ENCODE data around the gene TAF9B.
"Not testable (repeated sequence)": the region's sequence is repeated elsewhere in the genome, so short reads cannot be mapped to it uniquely, and the experiment has no call there.

The TAF9B gene

DNA sequence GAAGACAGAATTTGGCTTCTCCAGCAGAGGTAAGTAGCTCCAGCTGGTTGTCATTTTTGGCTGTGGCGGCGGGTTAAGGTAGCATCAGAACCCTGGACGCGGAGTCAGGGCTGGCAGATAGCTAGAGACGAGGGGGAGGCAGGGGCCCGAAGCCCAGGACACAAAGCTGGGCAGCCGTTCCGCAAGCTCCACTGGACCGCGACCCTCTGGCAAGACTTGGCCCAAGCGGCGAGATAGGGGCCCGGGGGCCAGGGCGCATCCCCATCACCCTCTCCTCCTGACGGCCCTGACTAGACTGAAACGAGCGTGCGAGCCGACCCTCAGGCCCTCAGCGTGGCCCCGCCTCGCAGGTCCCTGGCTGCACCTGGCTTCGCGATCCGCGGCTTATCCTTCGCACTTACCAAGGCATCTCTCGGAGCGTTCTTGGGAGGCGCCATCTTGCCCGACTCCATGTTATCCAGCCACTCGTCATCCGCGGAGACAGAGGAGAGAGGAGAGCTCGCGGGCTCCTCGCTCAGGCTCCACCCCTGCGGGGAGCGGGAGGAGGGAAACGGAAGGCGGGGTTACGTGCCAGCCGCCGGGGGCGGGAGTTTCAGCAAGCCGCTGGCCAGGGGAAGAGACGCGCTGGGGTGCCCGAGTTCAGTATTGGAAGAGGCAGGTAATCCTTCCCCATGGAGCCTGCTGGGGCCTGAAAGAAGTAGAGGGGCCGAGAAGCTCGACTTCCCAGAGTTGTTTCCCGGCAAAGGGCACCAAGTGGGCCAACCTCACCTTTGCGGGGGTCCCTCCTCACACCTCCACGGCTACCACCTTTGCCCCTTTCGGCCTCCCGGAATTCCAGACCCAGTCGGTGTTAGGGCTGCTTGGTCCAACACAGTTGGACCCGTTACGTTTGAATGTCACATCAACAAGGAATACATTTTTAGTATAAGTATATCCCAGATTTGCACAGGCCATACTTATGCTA, at the start of gene TAF9B:
TSS of gene TAF9B (minus strand) at position 491 of the 964 bp plus-strand sequence. CDS start at position 452, 39 bp downstream.
- DNase-seq (ENCODE audit: low read depth in 3 of 3, low spot score in 1 of 3), result peak; percentile 44 to 57 (median 55)

DNA sequence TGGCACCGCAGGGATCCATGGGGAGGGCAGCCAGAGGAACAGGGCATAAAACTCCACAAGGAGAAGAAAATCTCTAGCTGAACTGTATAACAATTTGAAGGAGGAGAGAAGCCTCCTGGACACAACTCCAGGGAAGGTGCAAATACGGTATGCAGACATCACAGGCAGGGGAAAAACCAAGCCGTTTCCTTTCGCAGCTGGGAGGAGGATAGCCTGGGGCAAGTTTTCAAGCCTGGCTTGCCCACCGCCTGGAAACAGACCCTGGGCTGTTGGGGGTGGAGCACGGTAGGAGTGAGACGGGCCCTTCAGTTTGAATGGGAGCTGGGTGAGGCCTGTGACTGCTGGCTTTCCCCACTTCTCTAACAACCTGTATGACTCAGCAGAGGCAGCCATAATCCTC, 43.4 kb upstream of the TAF9B start:
- DNase-seq (ENCODE audit: low read depth in 3 of 3, low spot score in 1 of 3), result no peak

- no peak for DNase-seq (ENCODE audit: low read depth in 3 of 3, low spot score in 1 of 3)
Measured at GRCh38 chrX:78181307-78181706, 41.9 kb upstream of the TAF9B start.

DNA sequence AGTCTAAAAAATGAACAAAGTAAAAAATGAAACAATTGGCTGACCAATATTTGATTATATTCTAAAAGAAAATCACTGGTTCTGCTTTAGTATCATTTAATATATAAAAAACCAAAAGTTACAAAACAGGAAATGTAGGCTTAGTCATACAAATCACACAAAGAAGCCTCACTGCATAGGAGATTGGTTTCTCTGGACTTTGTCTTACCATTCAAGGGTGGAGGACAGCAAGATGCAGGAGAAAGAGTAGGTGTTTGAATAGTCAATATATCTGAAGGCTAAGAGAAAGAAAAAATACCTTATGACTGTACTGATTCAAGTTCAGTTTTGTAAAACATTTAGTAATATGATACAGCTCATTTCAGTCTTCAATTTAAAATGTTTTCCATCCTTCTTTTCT, 28.6 kb upstream of the TAF9B start:
- DNase-seq (ENCODE audit: low read depth in 3 of 3, low spot score in 1 of 3), result no peak

- no peak for DNase-seq (ENCODE audit: low read depth in 3 of 3, low spot score in 1 of 3)
Measured at GRCh38 chrX:78165425-78165824, 26.0 kb upstream of the TAF9B start.

GRCh38 chrX:78163175-78163574, 23.7 kb upstream of the TAF9B start:
- not testable (repeated sequence) for DNase-seq (ENCODE audit: low read depth in 3 of 3, low spot score in 1 of 3)

GRCh38 chrX:78160711-78161110, 21.3 kb upstream of the TAF9B start:
- DNase-seq (ENCODE audit: low read depth in 3 of 3, low spot score in 1 of 3), result not testable (repeated sequence)

- not testable (repeated sequence) for DNase-seq (ENCODE audit: low read depth in 3 of 3, low spot score in 1 of 3)
Measured at GRCh38 chrX:78157846-78158245, 18.4 kb upstream of the TAF9B start.

- not testable (repeated sequence) for DNase-seq (ENCODE audit: low read depth in 3 of 3, low spot score in 1 of 3)
Measured at GRCh38 chrX:78157373-78157772, 17.9 kb upstream of the TAF9B start.

DNA sequence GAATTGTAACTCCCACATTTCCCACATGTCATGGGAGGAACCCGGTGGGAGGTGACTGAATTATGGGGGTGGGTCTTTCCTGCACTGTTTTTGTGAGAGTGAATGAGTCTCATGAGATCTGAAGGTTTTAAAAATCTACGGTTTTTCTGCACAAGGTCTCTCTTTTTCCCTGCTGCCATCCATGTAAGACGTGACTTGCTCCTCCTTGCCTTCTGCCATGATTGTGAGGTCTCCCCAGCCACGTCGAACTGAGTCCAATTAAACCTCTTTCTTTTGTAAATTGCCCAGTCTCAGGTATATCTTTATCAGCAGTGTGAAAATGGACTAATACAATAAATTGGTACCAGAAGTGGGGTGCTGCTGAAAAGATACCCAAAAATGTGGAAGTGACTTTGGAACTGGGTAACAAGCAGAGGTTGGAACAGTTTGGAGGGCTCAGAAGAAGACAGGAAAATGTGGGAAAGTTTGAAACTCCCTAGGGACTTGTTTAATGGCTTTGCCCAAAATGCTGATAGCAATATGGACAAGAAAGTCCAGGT, 7.6 kb upstream of the TAF9B start:
- DNase-seq (ENCODE audit: low read depth in 3 of 3, low spot score in 1 of 3), result not testable (repeated sequence)

DNA sequence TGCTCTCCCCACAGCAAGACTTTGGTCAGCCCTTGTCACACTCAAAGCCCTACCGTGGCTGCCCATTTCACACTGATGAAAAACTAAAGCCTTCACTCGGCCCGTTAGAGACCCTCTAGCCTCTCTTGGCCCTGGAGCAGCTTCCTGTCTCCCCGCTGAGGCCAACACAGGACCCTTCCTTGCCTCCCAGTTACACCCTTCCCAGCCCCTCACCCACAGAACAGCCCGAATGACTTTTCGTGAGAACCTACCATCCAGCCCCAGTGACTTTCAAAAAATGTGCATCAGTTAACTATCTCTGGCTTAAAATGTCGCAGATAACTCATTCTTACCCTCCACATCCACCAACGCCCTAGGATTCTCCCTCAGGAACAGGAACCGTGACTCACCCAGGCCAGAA, 756 bp upstream of the TAF9B start:
- no peak for DNase-seq (ENCODE audit: low read depth in 3 of 3, low spot score in 1 of 3)

GRCh38 chrX:78133238-78133960, 6.1 kb downstream of the TAF9B start:
- DNase-seq (ENCODE audit: low read depth in 3 of 3, low spot score in 1 of 3), result no peak

DNA sequence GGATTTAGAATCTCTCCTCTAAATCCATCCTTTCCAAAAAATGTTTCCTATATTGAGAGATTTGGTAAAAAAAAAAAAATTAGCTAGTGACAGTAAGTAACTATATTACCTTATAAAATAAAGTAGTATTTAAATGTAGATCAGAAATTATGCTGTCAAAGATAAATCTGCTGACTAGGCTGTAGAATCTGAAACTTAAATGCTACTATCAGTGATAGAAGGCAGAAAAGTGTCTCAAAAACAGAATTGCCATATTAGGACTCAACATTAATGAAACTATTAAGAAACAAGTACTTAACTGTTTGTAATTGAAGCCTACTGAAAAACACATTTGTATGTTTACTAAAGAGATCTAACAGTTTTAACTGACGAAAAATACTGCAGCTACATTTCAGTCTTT, 8.3 kb downstream of the TAF9B start:
- DNase-seq (ENCODE audit: low read depth in 3 of 3, low spot score in 1 of 3), result no peak

DNA sequence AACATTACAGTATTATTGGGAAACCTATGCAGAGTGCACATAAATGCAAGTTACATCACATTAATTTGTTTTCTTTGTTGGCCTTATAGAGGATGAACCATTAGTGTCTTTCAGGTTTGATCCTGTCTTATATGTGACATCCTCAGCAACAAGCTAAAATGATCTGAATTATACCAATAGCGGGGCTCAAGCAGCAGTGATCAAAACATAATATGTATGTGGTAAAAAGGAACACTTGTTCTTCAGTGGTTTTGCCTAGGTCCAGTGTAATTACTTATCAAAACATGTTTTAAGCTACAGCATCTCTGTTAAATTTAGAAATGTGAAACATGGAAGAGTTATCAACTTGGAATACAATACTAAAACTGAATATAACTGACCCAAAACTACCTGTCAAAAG, 9.1 kb downstream of the TAF9B start:
- no peak for DNase-seq (ENCODE audit: low read depth in 3 of 3, low spot score in 1 of 3)

DNA sequence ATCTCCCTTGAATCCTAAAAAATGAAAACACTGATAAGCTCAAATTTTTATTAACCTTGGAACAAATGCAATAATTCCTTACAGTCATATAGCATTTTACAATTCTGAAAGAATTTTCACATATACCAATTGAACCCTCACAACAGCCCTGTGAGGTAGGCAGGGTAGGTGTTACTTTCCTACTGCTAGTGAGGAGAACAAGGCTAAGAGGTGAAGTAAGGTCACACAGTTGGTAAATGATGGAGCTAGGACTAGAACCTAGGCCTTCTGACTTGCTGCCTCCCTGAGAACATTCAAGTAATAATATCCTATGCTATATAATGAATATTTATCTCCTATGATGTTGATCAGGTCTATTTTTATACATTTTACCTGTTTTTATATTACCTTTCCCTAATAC, 9.7 kb downstream of the TAF9B start:
- no peak for DNase-seq (ENCODE audit: low read depth in 3 of 3, low spot score in 1 of 3)

DNA sequence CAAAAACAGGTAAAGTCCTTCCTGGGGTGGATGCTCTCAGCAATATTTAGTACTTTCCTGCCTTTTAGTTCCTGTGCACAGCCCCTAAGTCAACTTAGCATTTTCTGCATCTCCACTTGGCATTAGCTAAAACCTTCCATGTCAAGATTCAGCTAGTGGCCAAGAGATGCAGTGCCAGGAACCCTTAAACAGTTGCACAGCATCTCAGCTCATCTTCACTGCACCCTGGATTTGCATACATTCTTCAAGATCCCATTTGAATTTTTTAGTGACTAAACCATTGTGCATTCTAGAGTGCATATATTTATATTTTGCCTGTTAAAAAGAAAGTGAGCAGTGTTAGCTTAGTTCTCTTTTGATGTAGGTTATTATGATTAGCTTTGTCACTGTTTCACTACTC, 13.7 kb downstream of the TAF9B start:
- not testable (repeated sequence) for DNase-seq (ENCODE audit: low read depth in 3 of 3, low spot score in 1 of 3)

DNA sequence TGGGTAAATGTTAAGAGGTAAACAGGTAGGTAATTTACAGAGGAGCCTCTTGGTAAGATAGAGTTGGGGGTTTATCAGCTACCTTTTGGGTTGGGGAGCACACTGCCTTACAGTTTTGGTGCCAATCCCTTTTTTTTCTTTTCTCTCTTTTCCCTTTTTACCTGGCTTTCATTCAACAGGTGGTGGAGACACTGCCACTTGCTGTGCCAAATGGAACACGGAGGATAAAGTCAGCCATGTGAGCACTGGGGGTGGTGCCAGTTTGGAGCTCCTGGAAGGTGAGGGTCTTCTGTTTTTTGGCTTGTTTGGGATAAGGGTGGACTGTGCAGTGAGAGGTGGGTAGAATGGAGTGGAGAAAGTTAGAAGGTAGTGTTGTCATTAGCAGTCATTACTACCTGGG, 14.3 kb downstream of the TAF9B start:
- DNase-seq (ENCODE audit: low read depth in 3 of 3, low spot score in 1 of 3), result no peak

GRCh38 chrX:78124307-78124706, 15.1 kb downstream of the TAF9B start:
- no peak for DNase-seq (ENCODE audit: low read depth in 3 of 3, low spot score in 1 of 3)

DNA sequence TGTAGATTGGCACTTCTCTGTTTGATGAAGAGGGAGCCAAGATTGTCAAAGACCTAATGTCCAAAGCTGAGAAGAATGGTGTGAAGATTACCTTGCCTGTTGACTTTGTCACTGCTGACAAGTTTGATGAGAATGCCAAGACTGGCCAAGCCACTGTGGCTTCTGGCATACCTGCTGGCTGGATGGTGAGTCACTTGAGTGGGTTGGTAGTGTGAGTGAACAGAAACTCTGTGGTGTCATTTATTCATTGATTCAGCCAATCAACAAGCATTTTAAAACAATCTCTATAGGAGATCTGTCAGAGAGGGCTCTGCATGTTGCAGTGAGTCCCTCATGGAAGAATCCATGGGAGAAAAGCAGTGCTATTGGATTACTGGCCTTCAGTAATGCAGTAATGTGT, 16.3 kb downstream of the TAF9B start:
- DNase-seq (ENCODE audit: low read depth in 3 of 3, low spot score in 1 of 3), result no peak

GRCh38 chrX:78119521-78120227, 19.8 kb downstream of the TAF9B start:
- no peak for DNase-seq (ENCODE audit: low read depth in 3 of 3, low spot score in 1 of 3)

- DNase-seq (ENCODE audit: low read depth in 3 of 3, low spot score in 1 of 3), result no peak
Measured at GRCh38 chrX:78118628-78119027, 20.8 kb downstream of the TAF9B start.
